GM18868 (cell line): Measurements from ENCODE around the gene TM2D3.
"Not testable (repeated sequence)": the region's sequence is repeated elsewhere in the genome, so short reads cannot be mapped to it uniquely, and the experiment has no call there.

Experiments used
- ATAC-seq: cut with Tn5 transposase; IDR thresholded peaks from one replicate; pipeline ENCODE4 v1.9.1; 2021; ENCODE audit warnings: mild to moderate bottlenecking, moderate library complexity; ENCODE audit not compliant: unreplicated experiment

The TM2D3 gene

GRCh38 chr15:101657968-101658784 lies 6.0 kb upstream of the TM2D3 start:
- no peak for ATAC-seq

- ATAC-seq: no peak
These were observed 5.0 kb upstream of the TM2D3 start for GRCh38 chr15:101657171-101657570.

- ATAC-seq: not testable (repeated sequence)
These were observed 2.6 kb upstream of the TM2D3 start for GRCh38 chr15:101654624-101655337.

- ATAC-seq: no peak
These were observed 2.0 kb upstream of the TM2D3 start for GRCh38 chr15:101654171-101654570.

- no peak for ATAC-seq
These were observed 727 bp upstream of the TM2D3 start for GRCh38 chr15:101652786-101653430.

GRCh38 chr15:101651554-101652097 lies 555 bp downstream of the TM2D3 start:
- ATAC-seq: peak; percentile 43

- no peak for ATAC-seq
These were observed 2.0 kb downstream of the TM2D3 start for GRCh38 chr15:101650145-101650544.

GRCh38 chr15:101648356-101648755 lies 3.8 kb downstream of the TM2D3 start:
- ATAC-seq: no peak

- ATAC-seq: no peak
These were observed 4.9 kb downstream of the TM2D3 start for GRCh38 chr15:101647251-101647650.

- ATAC-seq: no peak
These were observed 5.5 kb downstream of the TM2D3 start for GRCh38 chr15:101646672-101647071.

GRCh38 chr15:101642361-101642760 lies 9.8 kb downstream of the TM2D3 start:
- no peak for ATAC-seq

GRCh38 chr15:101641894-101642293 lies 10.3 kb downstream of the TM2D3 start:
- peak; percentile 60 for ATAC-seq

GRCh38 chr15:101641129-101641764 lies 10.9 kb downstream of the TM2D3 start:
- peak; percentile 64 for ATAC-seq

- ATAC-seq: no peak
These were observed 12.5 kb downstream of the TM2D3 start for GRCh38 chr15:101639667-101640066.

GRCh38 chr15:101637919-101638318 lies 14.3 kb downstream of the TM2D3 start:
- no peak for ATAC-seq

- ATAC-seq: no peak
These were observed 14.7 kb downstream of the TM2D3 start for GRCh38 chr15:101637516-101637915.

GRCh38 chr15:101637038-101637437 lies 15.1 kb downstream of the TM2D3 start:
- no peak for ATAC-seq

- no peak for ATAC-seq
These were observed 16.0 kb downstream of the TM2D3 start for GRCh38 chr15:101635944-101636727.

- ATAC-seq: no peak
These were observed 18.8 kb downstream of the TM2D3 start for GRCh38 chr15:101633356-101633755.

- not testable (repeated sequence) for ATAC-seq
These were observed 25.5 kb downstream of the TM2D3 start for GRCh38 chr15:101626729-101627128.
